ENCODE results near the gene LARP1. TPM values are rescaled to one million over a fixed set of nuclear protein-coding genes. Genes with fewer than 3 reads are reported as not detected.

LARP1 gene
- total RNA-seq, 1 experiment from 2014 or later: 63.9 TPM

DNA sequence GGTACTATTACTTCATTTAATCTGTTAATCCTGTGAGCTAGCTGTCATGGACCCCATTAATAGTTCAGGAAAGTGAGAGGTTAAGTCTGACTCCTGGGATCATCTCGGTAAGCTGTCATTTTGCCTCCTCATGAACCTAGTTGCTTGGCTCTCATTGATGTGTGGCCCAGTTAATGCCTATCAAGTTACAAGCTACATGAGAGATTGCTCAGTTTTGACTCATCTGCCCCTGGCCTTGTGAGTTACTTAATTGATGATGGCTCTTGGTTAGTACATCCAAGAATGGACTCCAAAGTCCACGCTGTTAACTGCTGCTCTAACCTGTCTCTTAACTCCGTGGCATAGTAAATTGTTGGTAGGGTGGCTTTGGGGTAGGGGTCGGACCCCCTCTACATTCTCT lies 23.9 kb downstream of the LARP1 start:
- H4K20me1 ChIP-seq (ENCODE audit: low read length): peaks cover 49% of the 10 kb centered on the region
- no TSS peak for BruUV-seq (replicated peaks)
- ChIA-PET POLR2A (ENCODE audit: unreplicated experiment) (interaction anchor here (0.6 kb wide), 1 partner anchor 714 kb away, joined by 4 read pairs; no protein-coding TSS in a partner anchor), CTCF (no interaction called here)
- ATAC-seq: peak; percentile 97
- TF ChIP-seq, protein P1, sequence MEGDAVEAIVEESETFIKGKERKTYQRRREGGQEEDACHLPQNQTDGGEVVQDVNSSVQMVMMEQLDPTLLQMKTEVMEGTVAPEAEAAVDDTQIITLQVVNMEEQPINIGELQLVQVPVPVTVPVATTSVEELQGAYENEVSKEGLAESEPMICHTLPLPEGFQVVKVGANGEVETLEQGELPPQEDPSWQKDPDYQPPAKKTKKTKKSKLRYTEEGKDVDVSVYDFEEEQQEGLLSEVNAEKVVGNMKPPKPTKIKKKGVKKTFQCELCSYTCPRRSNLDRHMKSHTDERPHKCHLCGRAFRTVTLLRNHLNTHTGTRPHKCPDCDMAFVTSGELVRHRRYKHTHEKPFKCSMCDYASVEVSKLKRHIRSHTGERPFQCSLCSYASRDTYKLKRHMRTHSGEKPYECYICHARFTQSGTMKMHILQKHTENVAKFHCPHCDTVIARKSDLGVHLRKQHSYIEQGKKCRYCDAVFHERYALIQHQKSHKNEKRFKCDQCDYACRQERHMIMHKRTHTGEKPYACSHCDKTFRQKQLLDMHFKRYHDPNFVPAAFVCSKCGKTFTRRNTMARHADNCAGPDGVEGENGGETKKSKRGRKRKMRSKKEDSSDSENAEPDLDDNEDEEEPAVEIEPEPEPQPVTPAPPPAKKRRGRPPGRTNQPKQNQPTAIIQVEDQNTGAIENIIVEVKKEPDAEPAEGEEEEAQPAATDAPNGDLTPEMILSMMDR (conservative IDR thresholded peaks at IDR 0.05; ENCODE audit: low read depth, low read length): no peak
- no peak for TF ChIP-seq EZH2 (IDR thresholded peaks at IDR 0.05; ENCODE audit: low read length, unreplicated experiment)
- TF ChIP-seq EZH2phosphoT487 (IDR thresholded peaks at IDR 0.05; ENCODE audit: borderline replicate concordance, low read length): no peak
- peaks cover 100% of the 10 kb centered on the region for H3K79me2 ChIP-seq (ENCODE audit: low read length)
- no peaks in the 10 kb centered on the region for H3K9me3 ChIP-seq (ENCODE audit: low read length)
- H3K4me2 ChIP-seq (ENCODE audit: low read length): peak overlapping the region; percentile 14
- H3K4me3 ChIP-seq (ENCODE audit: low read length): no peak overlapping the region
- H3K36me3 ChIP-seq (ENCODE audit: low read depth, low read length): no peaks in the 10 kb centered on the region
- H3K9ac ChIP-seq (ENCODE audit: low read length): no peak overlapping the region
- peaks cover 13% of the 10 kb centered on the region for H3K4me1 ChIP-seq (ENCODE audit: insufficient read depth, low read length)
- H3F3A ChIP-seq (ENCODE audit: low read length, unreplicated experiment): no peaks in the 10 kb centered on the region
- intact Hi-C loops (cut with micrococcal nuclease): no loop called here
- no peak overlapping the region for H2AFZ ChIP-seq (ENCODE audit: low read length)
- no peaks in the 10 kb centered on the region for H3K9me2 ChIP-seq (replicated peaks; ENCODE audit: low read length)
- no peaks in the 10 kb centered on the region for H3K27me3 ChIP-seq (ENCODE audit: low read length)
- DNase-seq: peak; percentile 84
- no peak overlapping the region for H3K27ac ChIP-seq (ENCODE audit: low read length)

DNA sequence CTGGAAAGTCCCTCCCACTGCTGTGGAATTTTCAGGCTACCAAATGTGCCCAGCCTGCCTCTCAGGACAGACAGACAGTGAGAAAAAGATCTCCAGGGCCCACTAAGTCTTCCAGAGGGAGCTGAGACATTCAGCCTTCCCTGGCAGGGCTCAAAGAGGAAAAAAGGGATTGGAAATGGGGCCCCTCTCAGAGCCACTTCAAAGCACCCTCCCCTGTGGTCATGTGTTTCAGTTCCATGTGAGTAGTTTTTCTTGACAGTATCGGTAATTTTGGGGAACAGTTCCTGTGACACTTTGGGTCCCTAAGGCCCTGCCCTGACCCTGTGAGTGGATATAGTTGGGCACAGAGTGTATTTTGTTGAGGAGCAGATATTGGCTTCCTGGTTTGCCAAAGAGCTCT lies 25.0 kb downstream of the LARP1 start:
- H3K4me1 ChIP-seq (ENCODE audit: insufficient read depth, low read length): peaks cover 13% of the 10 kb centered on the region
- H2AFZ ChIP-seq (ENCODE audit: low read length): no peak overlapping the region
- H3F3A ChIP-seq (ENCODE audit: low read length, unreplicated experiment): no peaks in the 10 kb centered on the region
- no peak overlapping the region for H3K9ac ChIP-seq (ENCODE audit: low read length)
- H3K9me2 ChIP-seq (replicated peaks; ENCODE audit: low read length): no peaks in the 10 kb centered on the region
- POLR2A ChIA-PET (ENCODE audit: unreplicated experiment): no interaction called here
- H4K20me1 ChIP-seq (ENCODE audit: low read length): peaks cover 41% of the 10 kb centered on the region
- no peak overlapping the region for H3K27ac ChIP-seq (ENCODE audit: low read length)
- H3K4me3 ChIP-seq (ENCODE audit: low read length): no peak overlapping the region
- no peaks in the 10 kb centered on the region for H3K9me3 ChIP-seq (ENCODE audit: low read length)
- no peak for TF ChIP-seq EZH2phosphoT487 (IDR thresholded peaks at IDR 0.05; ENCODE audit: borderline replicate concordance, low read length)
- TF ChIP-seq, protein P1 (conservative IDR thresholded peaks at IDR 0.05; ENCODE audit: low read depth, low read length): no peak
- TF ChIP-seq EZH2 (IDR thresholded peaks at IDR 0.05; ENCODE audit: low read length, unreplicated experiment): no peak
- BruUV-seq (replicated peaks): no TSS peak
- H3K27me3 ChIP-seq (ENCODE audit: low read length): no peaks in the 10 kb centered on the region
- H3K79me2 ChIP-seq (ENCODE audit: low read length): peaks cover 100% of the 10 kb centered on the region
- ATAC-seq (no peak), DNase-seq (no peak)
- CTCF ChIA-PET: no interaction called here
- intact Hi-C loops (cut with micrococcal nuclease): no loop called here
- no peaks in the 10 kb centered on the region for H3K36me3 ChIP-seq (ENCODE audit: low read depth, low read length)
- H3K4me2 ChIP-seq (ENCODE audit: low read length): no peak overlapping the region

DNA sequence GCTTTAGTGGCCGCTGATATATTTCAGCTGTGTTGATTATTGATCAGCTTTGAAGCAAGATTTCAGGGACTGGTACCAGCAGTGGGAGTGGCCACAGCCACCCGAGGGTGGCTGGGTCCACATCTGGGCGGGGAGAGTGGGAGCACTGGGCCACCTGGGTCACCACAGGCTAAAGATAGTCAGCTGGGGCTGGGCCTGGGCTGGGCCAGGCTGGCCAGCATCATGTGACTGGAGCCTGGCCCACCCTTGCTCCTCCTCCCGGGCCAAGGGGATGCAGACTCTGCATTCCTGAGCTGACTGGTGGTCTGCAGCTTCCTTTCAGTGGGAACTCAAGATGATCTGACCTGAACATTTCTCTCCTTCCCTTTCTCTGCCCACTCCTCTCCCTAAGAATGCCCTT lies 27.1 kb downstream of the LARP1 start:
- no TSS peak for BruUV-seq (replicated peaks)
- ChIA-PET CTCF (no interaction called here), POLR2A (ENCODE audit: unreplicated experiment) (no interaction called here)
- Histone ChIP-seq H3K9me2 (replicated peaks; ENCODE audit: low read length) (no peaks in the 10 kb centered on the region), H3K9me3 (ENCODE audit: low read length) (no peaks in the 10 kb centered on the region), H3K27me3 (ENCODE audit: low read length) (no peaks in the 10 kb centered on the region), H3K9ac (ENCODE audit: low read length) (no peak overlapping the region), H3K27ac (ENCODE audit: low read length) (no peak overlapping the region), H3K4me3 (ENCODE audit: low read length) (no peak overlapping the region), H4K20me1 (ENCODE audit: low read length) (peaks cover 51% of the 10 kb centered on the region), H3K79me2 (ENCODE audit: low read length) (peaks cover 100% of the 10 kb centered on the region), H3K36me3 (ENCODE audit: low read depth, low read length) (no peaks in the 10 kb centered on the region), H3K4me1 (ENCODE audit: insufficient read depth, low read length) (peaks cover 13% of the 10 kb centered on the region), H2AFZ (ENCODE audit: low read length) (no peak overlapping the region), H3K4me2 (ENCODE audit: low read length) (no peak overlapping the region), H3F3A (ENCODE audit: low read length, unreplicated experiment) (no peaks in the 10 kb centered on the region)
- TF ChIP-seq EZH2 (IDR thresholded peaks at IDR 0.05; ENCODE audit: low read length, unreplicated experiment) (no peak), EZH2phosphoT487 (IDR thresholded peaks at IDR 0.05; ENCODE audit: borderline replicate concordance, low read length) (no peak)
- TF ChIP-seq, protein P1 (conservative IDR thresholded peaks at IDR 0.05; ENCODE audit: low read depth, low read length): no peak
- intact Hi-C loops (cut with micrococcal nuclease): no loop called here
- ATAC-seq (no peak), DNase-seq (no peak)
